Stimulated activated CD4-positive, alpha-beta T cell treated with anti-CD3 and anti-CD28 coated beads, Interleukin-4, amount 100 ng/mL, for 1 hour (primary cell): ENCODE data around the gene SETBP1.

Experiments used
- DNase-seq: peaks from one replicate; pipeline ENCODE4 v3.0.0-alpha.2; 2020

Gene SETBP1

DNA sequence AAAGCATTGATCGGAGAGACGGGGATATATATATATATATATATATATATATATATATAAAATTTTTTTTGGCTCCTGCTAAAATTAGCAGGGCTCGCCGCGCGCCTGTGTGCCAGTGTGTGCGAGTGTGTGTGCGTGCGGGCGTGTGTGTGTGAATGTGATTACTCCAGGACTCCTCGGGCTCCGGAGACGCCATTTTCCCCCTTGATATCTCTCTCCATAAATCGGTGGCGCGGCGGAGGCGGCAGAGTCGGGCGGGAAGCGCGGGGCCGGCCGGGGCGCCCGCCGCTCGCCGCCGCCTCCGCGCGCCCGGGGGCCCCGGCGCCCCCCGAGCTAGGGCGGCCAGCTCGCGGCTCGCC lies 795 bp upstream of the SETBP1 start:
- DNase-seq: peak; percentile 40

DNA sequence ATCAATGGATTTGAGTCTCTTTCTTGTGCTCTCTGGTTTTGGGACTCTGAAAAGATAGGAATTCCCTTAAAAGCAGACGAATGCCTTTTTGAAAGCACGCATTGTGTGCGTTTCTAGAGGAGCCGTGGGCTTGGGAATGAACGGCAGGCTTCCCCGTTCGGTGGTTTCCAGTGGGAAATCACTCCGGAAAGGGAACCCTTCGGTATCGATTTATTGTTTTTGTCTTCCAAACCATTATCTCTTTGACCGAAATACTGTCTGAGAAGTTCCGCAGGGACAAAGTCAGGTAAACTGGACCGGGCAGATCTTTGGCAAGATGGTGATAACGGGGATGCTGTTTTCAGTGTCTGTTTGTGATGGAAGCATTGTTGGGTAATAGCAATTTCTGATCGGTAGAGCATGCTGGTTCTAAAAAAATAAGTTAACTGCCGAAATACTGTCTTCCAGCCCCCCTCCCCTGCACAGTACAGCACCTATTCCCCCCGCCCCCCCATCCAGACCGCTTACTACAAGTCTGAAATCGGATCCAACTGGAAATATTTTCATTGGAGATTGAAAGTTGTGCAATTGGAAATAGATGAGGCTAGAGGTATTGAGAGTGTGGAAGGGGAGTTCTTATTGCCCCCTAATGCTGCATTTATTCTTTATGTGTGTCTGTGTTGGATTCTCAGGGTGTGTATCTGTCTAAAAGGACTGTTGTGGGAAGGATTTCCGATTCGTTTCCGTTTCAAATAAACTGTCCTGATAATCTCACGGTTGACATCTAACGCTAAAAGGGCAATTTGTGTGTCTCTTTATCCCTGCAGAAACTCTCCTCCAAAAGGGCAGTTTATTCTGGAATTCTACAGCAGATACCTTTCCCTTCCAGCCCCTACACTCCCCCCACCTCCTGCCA lies 635 bp downstream of the SETBP1 start:
- DNase-seq: no peak

DNA sequence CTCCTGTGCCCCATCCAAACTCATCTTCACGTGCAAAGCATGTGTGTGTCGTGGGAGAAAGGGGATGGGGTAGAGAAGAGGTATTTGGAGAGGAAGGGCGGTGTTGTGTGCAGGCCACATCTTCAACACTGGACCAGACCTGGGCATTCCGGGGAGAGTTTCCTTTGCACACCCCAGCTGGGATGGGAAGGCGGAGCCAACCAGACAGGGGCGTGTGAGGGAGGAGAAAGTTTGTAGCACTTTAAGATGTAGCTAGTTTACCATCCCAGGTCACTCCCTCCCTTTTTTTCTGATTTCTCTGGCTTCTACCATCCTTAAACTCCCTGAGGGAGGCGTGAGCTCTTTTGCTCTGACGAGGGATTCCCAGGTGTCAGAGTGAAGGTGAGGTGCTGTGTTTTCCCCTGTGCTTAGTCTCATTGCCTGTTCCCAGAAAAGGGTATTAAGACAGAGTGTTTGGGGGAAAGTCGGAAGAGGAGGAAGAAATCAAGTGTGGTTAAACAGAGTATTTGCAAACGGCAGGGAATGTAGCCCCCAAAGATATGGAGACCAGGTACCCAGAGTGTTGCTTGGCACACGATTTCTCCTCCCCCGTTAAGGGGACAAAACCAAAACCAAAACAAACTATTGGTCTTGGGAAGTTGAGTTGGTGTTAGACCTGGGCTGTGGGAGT lies 1.6 kb downstream of the SETBP1 start:
- no peak for DNase-seq

GRCh38 chr18:44682871-44683221 lies 2.2 kb downstream of the SETBP1 start:
- no peak for DNase-seq

GRCh38 chr18:44683556-44683955 lies 2.9 kb downstream of the SETBP1 start:
- no peak for DNase-seq

DNA sequence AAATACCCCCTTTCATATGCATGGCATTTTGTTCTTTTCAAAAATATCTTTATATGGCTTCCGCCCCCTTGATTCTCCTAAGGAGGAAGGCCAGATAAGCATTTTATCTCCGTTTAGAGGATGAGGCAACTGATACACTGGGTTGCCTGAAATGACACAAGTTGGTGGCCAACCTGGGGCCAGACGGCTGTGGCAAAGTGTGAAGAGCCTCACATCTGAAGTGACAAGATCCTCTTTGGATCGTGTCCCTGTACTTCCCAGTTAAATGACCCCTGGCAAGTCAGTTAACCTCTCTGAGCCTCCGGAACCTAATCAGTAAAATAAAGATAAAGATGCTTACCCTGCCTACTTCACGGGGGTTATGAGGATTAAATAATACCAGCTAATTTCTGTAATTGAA lies 4.6 kb downstream of the SETBP1 start:
- no peak for DNase-seq

GRCh38 chr18:44686156-44686555 lies 5.5 kb downstream of the SETBP1 start:
- no peak for DNase-seq

GRCh38 chr18:44687421-44687820 lies 6.7 kb downstream of the SETBP1 start:
- no peak for DNase-seq

- no peak for DNase-seq
These were observed 9.0 kb downstream of the SETBP1 start for GRCh38 chr18:44689736-44690135.

- DNase-seq: no peak
These were observed 10.6 kb downstream of the SETBP1 start for GRCh38 chr18:44691148-44691925.

GRCh38 chr18:44693030-44693784 lies 12.5 kb downstream of the SETBP1 start:
- DNase-seq: no peak

GRCh38 chr18:44695503-44695902 lies 14.8 kb downstream of the SETBP1 start:
- DNase-seq: no peak

DNA sequence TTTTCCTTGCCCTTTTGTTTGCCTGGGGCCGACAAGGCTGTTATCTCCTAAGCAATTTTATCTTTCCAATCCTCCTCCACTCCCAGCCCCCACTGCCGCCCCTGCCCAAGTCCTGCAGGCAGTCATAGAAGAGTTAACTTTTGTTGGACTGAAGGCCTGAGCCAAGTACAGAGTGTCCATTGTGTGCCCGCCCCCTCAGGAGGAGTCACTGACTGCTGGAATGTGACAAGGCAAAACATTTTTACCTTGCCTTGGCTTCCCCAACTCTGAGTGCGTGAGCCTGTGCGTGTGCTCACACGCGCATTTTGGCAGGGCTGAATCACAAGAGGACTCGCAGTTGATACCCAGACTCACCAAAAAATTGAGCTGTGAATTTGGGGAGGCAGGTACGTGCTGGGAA lies 16.2 kb downstream of the SETBP1 start:
- DNase-seq: no peak

DNA sequence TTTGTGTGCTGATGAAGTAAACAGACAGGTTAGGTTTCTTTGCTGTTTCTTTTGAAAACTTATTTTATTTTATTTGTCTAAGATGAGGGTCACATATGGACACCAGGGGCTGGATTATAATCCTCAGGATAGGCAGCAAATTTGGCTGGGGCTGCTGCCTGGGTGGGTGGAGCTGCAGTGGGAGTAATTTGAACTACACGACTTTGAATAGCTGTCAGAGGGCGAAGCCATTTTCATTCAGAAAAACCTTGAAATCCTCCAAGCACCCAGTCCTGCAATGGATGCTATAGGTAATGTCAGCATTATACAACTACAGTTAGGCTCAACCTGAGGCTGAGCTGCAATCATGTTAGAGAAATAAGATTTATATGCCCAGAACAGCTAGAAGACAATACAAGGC lies 16.6 kb downstream of the SETBP1 start:
- DNase-seq: no peak

DNA sequence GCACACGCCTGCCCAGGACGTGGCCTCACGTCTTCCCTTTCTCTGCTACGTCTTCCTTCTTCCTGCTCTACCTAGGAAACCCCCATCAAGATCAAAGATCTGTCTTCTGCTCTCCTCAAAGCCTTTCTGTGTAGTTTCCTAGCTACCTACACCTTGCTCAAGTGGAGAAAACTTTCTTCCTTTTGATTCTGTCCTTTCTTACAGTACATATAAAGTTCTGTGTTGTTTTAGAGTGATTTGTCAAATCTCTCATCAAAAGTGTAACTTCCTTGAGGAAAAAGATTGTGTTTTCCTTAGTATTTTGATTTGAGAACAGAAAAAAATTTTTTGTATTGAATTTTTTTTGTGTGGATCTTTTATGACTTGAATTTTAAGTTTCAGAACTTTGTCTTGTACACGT lies 17.8 kb downstream of the SETBP1 start:
- DNase-seq: no peak

DNA sequence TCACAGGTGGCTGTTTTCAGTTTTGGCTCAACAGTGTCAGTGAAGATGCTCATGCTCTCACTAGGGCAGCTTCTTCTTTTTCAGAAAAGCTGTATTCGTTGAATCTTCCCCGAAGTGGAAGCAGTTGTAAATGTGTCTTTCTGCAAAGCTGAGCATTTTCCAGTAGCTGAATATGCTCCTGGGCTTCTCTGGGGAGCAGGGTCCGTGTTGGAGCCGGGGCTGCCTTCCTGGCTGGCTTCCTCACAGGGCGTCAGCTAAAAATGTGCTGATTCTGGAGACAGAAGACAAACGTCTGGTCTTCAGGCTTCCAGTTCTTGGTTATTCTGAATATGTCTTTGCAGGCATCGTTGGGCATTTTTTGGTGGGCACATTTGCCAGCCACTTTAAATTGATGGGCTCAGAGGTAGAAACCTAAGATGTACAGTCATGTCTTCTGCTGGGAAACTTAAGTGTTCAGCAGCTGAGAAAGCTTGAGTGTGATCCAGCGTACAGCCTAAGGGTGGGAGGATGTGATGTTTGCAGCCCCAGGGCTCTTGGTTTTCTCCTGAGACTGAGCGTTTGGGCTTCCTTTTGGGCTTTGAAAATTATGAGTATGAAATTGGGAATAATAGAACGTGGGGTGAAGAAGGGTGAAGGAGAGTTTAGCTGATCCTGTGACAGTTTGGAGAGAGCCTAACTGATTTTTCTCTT lies 19.0 kb downstream of the SETBP1 start:
- no peak for DNase-seq

- no peak for DNase-seq
These were observed 20.0 kb downstream of the SETBP1 start for GRCh38 chr18:44700652-44701051.

- DNase-seq: no peak
These were observed 20.5 kb downstream of the SETBP1 start for GRCh38 chr18:44701227-44701626.

GRCh38 chr18:44702594-44702993 lies 21.9 kb downstream of the SETBP1 start:
- no peak for DNase-seq

DNA sequence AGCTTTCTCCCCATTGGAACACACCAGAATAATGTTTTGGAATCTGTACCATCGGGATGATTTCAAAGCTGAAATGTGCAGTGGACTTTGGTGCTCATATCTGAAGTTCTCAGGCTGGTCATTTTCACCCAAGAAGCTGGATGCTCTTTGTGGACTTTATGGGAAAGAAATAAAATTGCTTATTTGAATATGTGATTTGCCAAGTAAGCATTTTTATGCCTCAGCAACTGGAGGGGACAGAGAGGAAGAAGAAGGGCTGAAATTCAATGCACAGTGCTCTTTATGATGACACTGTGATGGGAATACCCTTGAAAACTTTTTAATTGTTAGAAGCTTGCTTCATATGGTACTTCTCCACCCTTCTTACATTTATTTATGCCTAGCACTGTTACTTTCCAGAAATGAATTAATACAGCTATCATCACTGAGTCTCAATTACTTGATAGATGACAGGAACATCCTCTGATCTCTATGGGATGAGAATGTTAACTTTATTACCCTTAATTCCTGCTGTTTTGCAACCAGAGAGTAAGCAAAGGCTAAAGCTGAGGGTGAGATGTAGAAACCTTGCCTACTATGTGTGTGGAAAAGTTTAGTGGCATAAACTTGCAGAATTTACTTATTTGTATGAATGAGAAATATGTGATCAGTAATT lies 23.6 kb downstream of the SETBP1 start:
- no peak for DNase-seq

GRCh38 chr18:44705075-44705675 lies 24.5 kb downstream of the SETBP1 start:
- no peak for DNase-seq
